KOPT-K1 (cell line): ENCODE measurements around the gene ATXN10.

ENCODE experiments used
- H3K27ac ChIP-seq: fragments of 200-600 bp; sonication (generic); 2 replicates; pipeline ENCODE4 v1.5.1; 2016; ENCODE audit warnings: antibody characterized with exemption, mild to moderate bottlenecking, low read depth, low read length; ENCODE audit not compliant: poor library complexity, severe bottlenecking
- H3K36me3 ChIP-seq: fragments of 200-600 bp; sonication (generic); 2 replicates; pipeline ENCODE4 v1.5.1; 2017; ENCODE audit warnings: antibody characterized with exemption, mild to moderate bottlenecking, low read length, moderate library complexity; ENCODE audit not compliant: insufficient read depth
- H3K9me3 ChIP-seq: fragments of 200-600 bp; sonication (generic); 2 replicates; pipeline ENCODE4 v1.5.1; 2017; ENCODE audit warnings: antibody characterized with exemption, low read length, mild to moderate bottlenecking; ENCODE audit not compliant: insufficient read depth, poor library complexity, severe bottlenecking

The ATXN10 gene

DNA sequence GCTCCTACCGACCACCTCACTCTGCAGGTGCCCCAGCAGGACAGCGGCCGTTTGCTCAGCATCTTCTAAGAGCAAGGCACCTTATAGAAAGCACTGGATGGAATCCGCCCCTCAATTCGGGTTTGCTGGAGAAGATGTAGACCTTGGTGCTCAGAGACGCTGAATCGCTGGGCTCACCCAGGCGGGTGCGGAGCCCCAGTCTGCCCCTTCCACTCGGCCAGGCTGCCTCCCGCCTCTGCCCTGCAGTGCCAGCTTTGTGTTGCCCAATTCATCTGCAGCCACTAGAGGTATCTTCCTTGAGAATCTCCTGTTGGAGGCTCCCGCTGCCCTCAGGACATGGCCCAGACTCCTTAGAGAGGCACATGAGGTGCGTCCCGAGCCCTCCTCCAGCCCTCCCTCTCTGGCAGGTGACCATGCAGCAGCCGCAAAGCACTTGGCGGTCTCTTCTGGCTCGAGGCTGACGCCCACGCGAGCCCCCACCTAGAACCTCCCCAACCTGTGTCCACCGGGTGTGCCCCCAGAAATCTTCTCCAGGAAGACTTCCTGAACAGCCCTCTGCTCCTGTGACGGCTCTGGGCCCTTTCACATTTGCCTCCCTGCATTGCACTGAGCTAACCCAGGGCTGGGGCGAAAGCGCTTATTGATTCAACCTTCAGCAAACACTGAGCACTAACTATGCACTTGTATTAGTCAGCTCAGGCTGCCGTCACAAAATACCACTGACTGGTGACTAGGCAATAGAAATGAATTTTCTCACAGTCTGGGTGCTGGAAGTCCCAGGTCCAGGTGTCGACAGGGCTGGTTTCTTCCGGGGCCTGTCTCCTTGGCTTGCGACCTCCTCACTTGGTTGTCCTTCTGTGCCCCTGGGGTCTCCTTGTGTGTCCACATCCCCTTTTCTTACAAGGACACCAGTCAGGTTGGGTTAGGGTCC is 187.9 kb downstream of the ATXN10 start:
- Histone ChIP-seq H3K9me3 (no peaks in the 10 kb centered on the region), H3K27ac (no peak overlapping the region)

GRCh38 chr22:45860201-45860600 is 188.6 kb downstream of the ATXN10 start:
- Histone ChIP-seq H3K27ac (no peak overlapping the region), H3K36me3 (peaks cover 7% of the 10 kb centered on the region; the same call in 1 of the 2 replicates), H3K9me3 (no peaks in the 10 kb centered on the region)

More for the DNA sequence above, 187.9 kb downstream of the ATXN10 start:
- H3K36me3 ChIP-seq = peaks cover 7% of the 10 kb centered on the region; the same call in 1 of the 2 replicates

GRCh38 chr22:45861259-45861658 is 189.6 kb downstream of the ATXN10 start:
- no peaks in the 10 kb centered on the region for H3K9me3 ChIP-seq
- no peak overlapping the region for H3K27ac ChIP-seq
- peaks cover 2% of the 10 kb centered on the region; the same call in 1 of the 2 replicates for H3K36me3 ChIP-seq

DNA sequence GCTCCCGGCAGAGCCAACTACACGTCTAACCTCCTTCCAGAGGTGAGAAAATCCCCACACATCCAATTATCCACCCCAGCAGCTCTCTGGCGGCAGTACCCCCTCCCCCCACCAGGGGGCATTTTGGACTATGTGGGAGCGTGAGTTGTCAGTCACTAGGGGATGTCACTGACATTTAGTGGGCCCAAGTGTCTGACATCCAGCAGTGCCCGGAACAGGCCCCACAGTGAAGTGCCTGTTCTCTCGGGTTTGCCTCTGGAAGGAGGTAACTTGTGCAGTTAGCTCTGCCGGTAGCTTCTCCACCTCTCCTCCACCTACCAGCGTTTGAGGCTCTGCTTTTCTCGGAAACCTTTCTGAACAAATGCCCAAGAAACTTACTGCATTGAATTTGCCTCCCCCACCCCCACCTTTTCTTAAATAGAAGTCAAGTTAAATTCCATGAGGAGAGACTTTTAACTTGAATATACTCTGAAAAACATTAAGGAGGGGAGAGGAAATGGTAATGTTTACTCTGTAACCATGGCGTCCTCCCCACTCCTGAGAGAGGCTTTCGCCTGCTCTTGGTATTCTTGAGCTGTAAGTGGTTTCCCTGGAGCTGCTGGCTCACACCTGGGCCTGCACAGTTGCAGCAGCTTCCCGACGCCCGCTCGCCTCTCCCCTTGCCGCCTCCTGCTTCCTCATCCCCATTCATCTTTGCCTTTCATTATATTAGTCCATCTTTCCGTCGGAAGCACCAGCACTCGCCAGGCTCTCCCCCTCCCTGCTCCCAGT is 192.5 kb downstream of the ATXN10 start:
- Histone ChIP-seq H3K36me3 (no peaks in the 10 kb centered on the region), H3K9me3 (no peaks in the 10 kb centered on the region), H3K27ac (no peak overlapping the region)

DNA sequence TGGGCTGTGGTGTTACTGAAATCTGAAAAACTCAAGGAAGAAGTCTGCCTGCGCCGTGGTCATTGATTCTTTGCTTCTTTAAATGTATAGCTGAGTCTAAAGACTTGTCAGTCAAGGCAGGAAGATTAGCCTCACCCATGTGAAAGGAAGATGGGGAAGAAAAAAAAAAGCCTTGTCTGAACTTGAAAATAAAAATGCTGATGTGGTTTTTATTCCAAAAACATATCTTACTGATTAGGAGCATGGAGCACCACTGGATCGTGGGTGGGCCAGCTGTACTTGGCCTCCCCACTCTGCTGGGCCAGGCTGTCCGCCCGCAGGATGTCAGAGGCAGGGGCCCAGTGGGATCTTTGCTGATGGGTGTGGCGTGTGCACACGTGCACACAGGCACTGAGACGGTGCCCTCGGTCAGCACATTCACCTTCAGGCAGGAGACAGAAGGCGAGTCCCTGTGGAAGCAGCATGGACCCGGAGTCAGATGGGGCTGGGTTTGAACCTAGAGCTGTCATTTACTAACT is 193.4 kb downstream of the ATXN10 start:
- Histone ChIP-seq H3K27ac (no peak overlapping the region), H3K36me3 (no peaks in the 10 kb centered on the region)

DNA sequence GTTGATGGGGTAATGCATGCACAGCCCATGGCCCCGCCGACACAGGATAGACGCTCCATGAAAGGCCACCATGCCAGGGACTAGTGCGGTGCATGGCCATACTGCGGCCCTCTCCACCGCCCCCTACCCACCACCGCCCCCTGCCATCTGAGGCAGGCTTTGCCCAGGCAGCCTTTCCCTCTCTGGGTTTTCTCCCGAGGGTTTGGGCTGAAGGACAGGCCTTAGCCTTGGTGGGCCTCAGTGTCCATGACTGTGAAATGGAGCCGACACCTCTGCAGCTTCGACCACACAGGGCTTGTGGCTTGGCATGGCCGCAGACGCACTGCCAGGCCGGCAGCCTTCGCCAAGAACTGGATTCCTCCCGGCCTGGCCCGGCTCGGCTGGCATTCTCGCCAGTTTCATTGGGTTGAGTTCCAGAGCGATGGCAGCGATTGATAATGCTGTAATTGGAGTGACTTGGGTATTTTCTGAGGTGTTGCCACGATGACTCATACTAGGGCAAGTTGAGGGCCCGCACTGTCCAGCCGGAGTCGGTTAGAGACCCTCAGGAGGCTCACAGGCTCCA is 194.0 kb downstream of the ATXN10 start:
- no peaks in the 10 kb centered on the region for H3K36me3 ChIP-seq
- H3K9me3 ChIP-seq = no peaks in the 10 kb centered on the region
- H3K27ac ChIP-seq = no peak overlapping the region

More for the DNA sequence above, 193.4 kb downstream of the ATXN10 start:
- H3K9me3 ChIP-seq = no peaks in the 10 kb centered on the region

DNA sequence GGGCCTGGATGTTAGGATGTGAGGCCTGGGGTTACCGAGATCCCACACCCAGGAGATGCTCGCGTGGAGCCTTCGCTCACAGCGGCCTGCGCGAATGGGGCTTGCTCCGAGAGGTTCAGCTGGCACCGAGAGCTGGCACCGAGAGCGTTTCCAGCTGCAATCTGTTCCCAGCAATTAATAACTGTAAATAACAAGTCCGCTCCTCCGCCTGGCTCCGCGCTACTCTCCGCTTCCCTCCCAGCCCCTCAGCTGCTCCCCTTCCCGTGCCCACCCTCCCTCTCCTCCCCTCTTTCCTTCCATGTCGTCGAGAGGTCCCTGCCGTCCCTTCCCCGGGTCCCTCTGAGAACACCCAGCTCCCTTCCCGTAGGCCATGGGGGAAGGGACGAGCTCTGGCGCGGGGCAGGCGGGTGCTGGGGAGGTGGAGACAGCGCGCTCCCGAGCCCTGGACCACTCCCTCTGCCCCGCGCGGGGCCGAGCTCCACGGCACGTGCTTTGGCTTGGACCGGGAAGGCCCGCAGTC is 194.6 kb downstream of the ATXN10 start:
- Histone ChIP-seq H3K36me3 (no peaks in the 10 kb centered on the region), H3K9me3 (no peaks in the 10 kb centered on the region), H3K27ac (no peak overlapping the region)

- Histone ChIP-seq H3K9me3 (no peaks in the 10 kb centered on the region), H3K27ac (no peak overlapping the region), H3K36me3 (no peaks in the 10 kb centered on the region)
Observed at GRCh38 chr22:45866646-45867117, 195.0 kb downstream of the ATXN10 start.

DNA sequence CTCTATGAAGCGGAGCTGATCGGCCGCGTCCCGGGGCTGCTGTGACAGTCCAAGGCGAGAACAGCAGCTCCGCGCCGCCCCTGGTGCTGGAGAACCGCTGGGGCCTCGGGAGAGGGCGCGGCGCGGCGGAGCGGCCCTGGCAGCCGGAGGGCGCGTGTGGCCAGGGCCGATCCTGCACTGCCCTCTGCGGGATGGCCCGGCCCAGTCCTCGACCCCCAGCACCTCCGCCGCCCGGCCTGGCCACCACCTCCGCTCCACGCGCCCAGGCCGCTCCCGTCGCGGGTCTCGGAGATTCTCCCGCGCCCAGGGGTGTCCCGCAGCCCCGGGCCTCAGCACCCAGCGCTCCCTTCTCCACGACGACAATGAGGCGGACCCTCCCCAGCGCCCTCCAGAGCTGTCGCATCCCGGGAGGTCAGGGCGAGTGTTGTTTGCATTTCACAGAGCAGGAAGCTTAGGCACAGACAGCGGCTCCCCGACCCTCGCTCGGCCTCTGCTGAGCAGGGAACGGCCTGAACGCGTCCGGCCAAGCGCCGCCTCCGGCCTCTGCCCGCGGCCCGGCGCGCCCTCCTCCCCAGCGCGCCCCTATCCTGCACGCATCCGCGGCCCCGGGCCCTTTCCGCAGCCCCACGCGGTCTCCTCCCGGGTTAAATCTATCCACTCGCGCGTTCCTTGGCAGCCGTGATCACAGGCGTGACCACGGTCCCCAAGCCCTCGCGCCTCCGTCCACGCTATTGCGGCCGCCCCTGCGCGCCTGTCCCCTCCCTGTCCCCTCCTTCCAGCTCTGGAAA is 195.7 kb downstream of the ATXN10 start:
- Histone ChIP-seq H3K36me3 (no peaks in the 10 kb centered on the region), H3K27ac (no peak overlapping the region), H3K9me3 (peaks cover under 1% of the 10 kb centered on the region)

DNA sequence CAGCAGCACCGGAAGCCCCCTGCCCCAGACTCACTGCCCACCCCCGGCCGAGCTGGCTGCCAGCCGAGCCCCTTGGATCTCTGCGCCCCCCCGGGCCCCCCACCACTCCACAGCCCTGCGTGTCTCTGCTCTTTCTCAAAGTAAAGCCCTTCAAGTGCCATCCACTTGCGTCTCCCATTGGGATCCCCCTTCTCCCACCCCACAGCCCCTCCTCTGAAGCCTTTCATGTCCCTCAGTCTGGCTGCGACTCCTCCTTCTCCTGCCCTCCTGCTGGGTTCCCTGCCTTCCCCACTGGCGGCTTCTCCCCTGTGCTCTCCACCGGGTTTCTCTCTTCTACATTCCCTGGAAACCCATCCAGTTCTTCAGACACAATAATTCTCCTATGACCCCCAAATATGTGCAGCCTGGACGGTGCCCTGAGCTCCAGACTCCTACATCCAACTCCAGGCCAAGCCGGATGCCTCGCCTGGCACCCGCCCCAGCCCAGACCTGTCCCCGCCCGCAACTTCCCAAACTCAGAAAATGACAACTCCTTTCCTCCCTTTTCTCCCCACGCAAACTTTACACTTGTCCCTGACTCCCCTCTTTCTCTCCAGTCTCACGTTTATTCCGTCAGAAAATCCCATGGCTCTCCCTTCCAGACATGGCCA is 196.4 kb downstream of the ATXN10 start:
- Histone ChIP-seq H3K27ac (no peak overlapping the region), H3K9me3 (peaks cover 8% of the 10 kb centered on the region), H3K36me3 (no peaks in the 10 kb centered on the region)

GRCh38 chr22:45868571-45869339 is 197.1 kb downstream of the ATXN10 start:
- H3K9me3 ChIP-seq = peaks cover 9% of the 10 kb centered on the region
- no peak overlapping the region for H3K27ac ChIP-seq
- no peaks in the 10 kb centered on the region for H3K36me3 ChIP-seq

DNA sequence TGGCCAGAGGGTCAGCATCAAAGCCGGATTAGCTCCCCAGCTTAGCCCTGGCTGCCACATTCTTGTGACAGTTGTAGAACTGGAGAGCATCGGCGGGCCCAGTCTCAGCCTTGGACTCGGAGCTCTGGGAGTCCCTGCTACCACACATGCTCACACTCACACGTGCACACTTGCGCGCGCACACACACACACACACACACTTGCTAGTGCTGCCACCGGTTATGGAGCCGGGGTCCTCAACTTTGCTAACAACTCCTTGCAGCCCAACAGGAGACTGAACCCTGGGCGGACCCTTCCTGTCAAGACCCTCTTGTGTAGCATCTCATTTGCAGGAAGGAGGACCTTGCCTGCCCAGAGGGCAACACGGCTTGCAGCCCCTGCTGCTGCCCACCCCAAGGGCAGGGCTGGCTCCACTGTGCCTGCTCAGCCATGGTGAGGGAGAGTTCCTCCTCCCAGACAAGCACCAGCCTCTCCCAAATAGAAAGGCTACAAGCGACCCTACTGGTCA is 197.8 kb downstream of the ATXN10 start:
- Histone ChIP-seq H3K27ac (no peak overlapping the region), H3K36me3 (no peaks in the 10 kb centered on the region), H3K9me3 (peaks cover 9% of the 10 kb centered on the region)

DNA sequence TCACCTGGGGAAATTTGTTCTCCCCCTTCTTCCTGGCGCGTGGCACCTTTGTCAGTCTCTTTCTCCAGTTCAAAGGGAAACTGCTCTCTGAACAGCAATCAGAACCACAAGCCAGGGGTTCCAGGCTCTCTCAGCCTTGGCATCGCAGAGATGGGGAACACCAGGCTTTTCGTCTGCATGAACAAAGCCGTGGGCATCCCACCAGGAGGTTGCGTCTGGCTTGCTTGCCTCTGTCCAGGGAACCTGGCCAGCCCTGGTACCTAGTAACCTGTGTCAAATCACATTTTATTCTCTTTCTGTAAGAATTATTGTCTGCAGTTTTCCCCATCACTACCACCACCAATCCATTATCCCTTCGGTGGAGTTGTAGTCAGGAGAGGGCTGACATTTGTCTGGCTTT is 198.4 kb downstream of the ATXN10 start:
- H3K27ac ChIP-seq = no peak overlapping the region
- peaks cover 9% of the 10 kb centered on the region for H3K9me3 ChIP-seq
- no peaks in the 10 kb centered on the region for H3K36me3 ChIP-seq
